WERI-Rb-1 (cell line): ENCODE results near the gene ARID1B.
A peak's percentile ranks its signal among the peaks of the same experiment; 100 is the strongest.

Source experiments
- DNase-seq: peaks from one replicate; pipeline ENCODE4 v3.0.0-alpha.2; 2020
- H3K27ac ChIP-seq: fragments of 250-450 bp; sonication (Bioruptor Pico); 2 replicates; pipeline ENCODE4 v1.5.1; 2020; ENCODE audit warnings: mild to moderate bottlenecking, moderate library complexity
- H3K27me3 ChIP-seq: fragments of 250-450 bp; sonication (Bioruptor Pico); 2 replicates; pipeline ENCODE4 v1.5.1; 2021; ENCODE audit warnings: mild to moderate bottlenecking, low read depth, moderate library complexity; ENCODE audit not compliant: insufficient read depth, severe bottlenecking
- H3K36me3 ChIP-seq: fragments of 250-450 bp; sonication (Bioruptor Pico); 2 replicates; pipeline ENCODE4 v1.5.1; 2020; ENCODE audit warnings: mild to moderate bottlenecking, moderate library complexity
- H3K4me3 ChIP-seq: 2 replicates; pipeline ENCODE4 v1.5.1; 2011; ENCODE audit warnings: low read depth, mild to moderate bottlenecking, control low read depth, low read length
- H3K9me3 ChIP-seq: fragments of 250-450 bp; sonication (Bioruptor Pico); 2 replicates; pipeline ENCODE4 v1.5.1; 2021; ENCODE audit warnings: mild to moderate bottlenecking, moderate library complexity; ENCODE audit not compliant: severe bottlenecking
- CTCF ChIP-seq: IDR thresholded peaks from 2 replicates; pipeline ENCODE4 v1.5.1; 2011; ENCODE audit warnings: low read depth, mild to moderate bottlenecking, control low read depth, inconsistent platforms, low read length

ARID1B gene

GRCh38 chr6:156852147-156852857 is 75.1 kb downstream of the ARID1B start:
- TF ChIP-seq CTCF = no peak
- Histone ChIP-seq H3K27ac (no peak overlapping the region), H3K27me3 (no peaks in the 10 kb centered on the region), H3K4me3 (no peak overlapping the region), H3K36me3 (no peaks in the 10 kb centered on the region; the same call in 1 of the 2 replicates), H3K9me3 (no peaks in the 10 kb centered on the region)
- DNase-seq = no peak

GRCh38 chr6:156852858-156853216 is 75.7 kb downstream of the ARID1B start:
- TF ChIP-seq CTCF = no peak
- Histone ChIP-seq H3K27ac (no peak overlapping the region), H3K9me3 (no peaks in the 10 kb centered on the region), H3K4me3 (no peak overlapping the region), H3K36me3 (no peaks in the 10 kb centered on the region; the same call in 1 of the 2 replicates), H3K27me3 (no peaks in the 10 kb centered on the region)
- peak; percentile 13 for DNase-seq

DNA sequence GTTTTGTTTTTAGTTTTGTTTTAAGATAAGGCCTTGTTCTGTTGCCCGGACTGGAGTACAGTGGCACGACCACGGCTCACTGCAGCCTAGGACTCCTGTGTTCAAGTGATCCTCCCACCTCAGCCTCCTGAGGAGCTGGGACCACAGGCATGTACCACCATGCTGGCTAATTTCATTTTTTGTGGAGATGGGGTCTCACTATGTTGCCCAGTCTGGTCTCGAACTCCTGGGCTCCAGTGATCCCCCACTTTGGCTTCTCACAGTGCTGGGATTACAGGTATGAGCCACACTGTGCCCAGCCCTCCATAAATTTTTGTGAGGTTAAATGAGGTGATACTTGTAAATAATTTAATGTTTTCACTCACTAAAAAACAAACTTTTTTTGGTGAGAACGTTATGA is 76.6 kb downstream of the ARID1B start:
- Histone ChIP-seq H3K27ac (no peak overlapping the region), H3K4me3 (no peak overlapping the region), H3K9me3 (no peaks in the 10 kb centered on the region), H3K27me3 (no peaks in the 10 kb centered on the region), H3K36me3 (no peaks in the 10 kb centered on the region; the same call in 1 of the 2 replicates)
- DNase-seq = no peak
- no peak for TF ChIP-seq CTCF

GRCh38 chr6:156854466-156855161 is 77.4 kb downstream of the ARID1B start:
- Histone ChIP-seq H3K27ac (no peak overlapping the region), H3K27me3 (no peaks in the 10 kb centered on the region)
- no peak for TF ChIP-seq CTCF

GRCh38 chr6:156857573-156857972 is 80.4 kb downstream of the ARID1B start:
- no peak overlapping the region for H3K27ac ChIP-seq
- H3K27me3 ChIP-seq = no peaks in the 10 kb centered on the region
- H3K36me3 ChIP-seq = no peaks in the 10 kb centered on the region; the same call in 1 of the 2 replicates
- no peak for TF ChIP-seq CTCF
- H3K4me3 ChIP-seq = no peak overlapping the region
- no peak for DNase-seq
- H3K9me3 ChIP-seq = no peaks in the 10 kb centered on the region

More at GRCh38 chr6:156854466-156855161, 77.4 kb downstream of the ARID1B start:
- H3K4me3 ChIP-seq = no peak overlapping the region
- no peak for DNase-seq
- no peaks in the 10 kb centered on the region for H3K9me3 ChIP-seq
- no peaks in the 10 kb centered on the region; the same call in 1 of the 2 replicates for H3K36me3 ChIP-seq
